AG04449 (cell line): ENCODE measurements around the gene RD3L.

ENCODE experiments used
- CTCF ChIA-PET: fragments of 350-600 bp; formaldehyde crosslinking; extraction: SDS; loops from one replicate; lab custom pipeline; 2021; ENCODE audit warnings: antibody characterized with exemption; lab: Yijun Ruan, JAX
- POLR2A ChIA-PET: fragments of 400-600, 350-600 bp; formaldehyde crosslinking; extraction: SDS; loops from one replicate; lab custom pipeline; 2020; ENCODE audit warnings: antibody characterized with exemption, inconsistent platforms; lab: Yijun Ruan, JAX
- DNase-seq: peaks from one replicate; pipeline ENCODE4 v3.0.0-alpha.2; 2010; ENCODE audit warnings: low read depth, low spot score
- H3K4me3 ChIP-seq: 2 replicates; pipeline ENCODE4 v1.5.1; 2011; ENCODE audit warnings: low read depth, mild to moderate bottlenecking, control low read depth, low read length
- TF ChIP-seq, protein P1 (sequence below): IDR thresholded peaks from one replicate; pipeline ENCODE4 v1.5.1; 2011; ENCODE audit warnings: mild to moderate bottlenecking, moderate library complexity, low read length, control low read depth, inconsistent platforms; ENCODE audit not compliant: insufficient read depth; ENCODE audit errors: missing control alignments

Gene RD3L

DNA sequence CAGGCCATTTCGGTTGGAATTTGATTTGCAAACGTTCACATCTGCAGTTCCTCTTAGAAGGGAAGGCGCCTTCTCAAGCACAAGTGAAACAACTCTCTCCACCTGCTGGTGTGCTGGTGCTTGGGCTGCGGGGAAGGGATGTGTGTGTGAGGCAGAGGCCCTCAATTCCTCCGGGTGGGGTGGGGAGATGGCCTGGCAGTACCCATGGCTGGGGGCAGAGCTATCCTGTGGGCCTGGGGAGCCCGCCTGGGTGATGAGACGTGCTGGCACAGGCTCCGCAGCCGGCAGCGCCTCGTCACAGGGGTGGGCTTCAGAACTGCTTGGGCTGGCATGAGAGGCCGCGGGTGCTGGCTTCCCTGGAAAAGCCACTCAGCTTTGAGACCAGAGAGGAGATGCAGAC, 43.0 kb downstream of the RD3L start:
- TF ChIP-seq, protein P1, sequence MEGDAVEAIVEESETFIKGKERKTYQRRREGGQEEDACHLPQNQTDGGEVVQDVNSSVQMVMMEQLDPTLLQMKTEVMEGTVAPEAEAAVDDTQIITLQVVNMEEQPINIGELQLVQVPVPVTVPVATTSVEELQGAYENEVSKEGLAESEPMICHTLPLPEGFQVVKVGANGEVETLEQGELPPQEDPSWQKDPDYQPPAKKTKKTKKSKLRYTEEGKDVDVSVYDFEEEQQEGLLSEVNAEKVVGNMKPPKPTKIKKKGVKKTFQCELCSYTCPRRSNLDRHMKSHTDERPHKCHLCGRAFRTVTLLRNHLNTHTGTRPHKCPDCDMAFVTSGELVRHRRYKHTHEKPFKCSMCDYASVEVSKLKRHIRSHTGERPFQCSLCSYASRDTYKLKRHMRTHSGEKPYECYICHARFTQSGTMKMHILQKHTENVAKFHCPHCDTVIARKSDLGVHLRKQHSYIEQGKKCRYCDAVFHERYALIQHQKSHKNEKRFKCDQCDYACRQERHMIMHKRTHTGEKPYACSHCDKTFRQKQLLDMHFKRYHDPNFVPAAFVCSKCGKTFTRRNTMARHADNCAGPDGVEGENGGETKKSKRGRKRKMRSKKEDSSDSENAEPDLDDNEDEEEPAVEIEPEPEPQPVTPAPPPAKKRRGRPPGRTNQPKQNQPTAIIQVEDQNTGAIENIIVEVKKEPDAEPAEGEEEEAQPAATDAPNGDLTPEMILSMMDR = no peak
- POLR2A ChIA-PET = no interaction called here
- no peak overlapping the region for H3K4me3 ChIP-seq
- CTCF ChIA-PET = interaction anchor here (1.4 to 2.5 kb wide), 2 partner anchors 12 to 20 kb away, joined by 3 to 12 read pairs; no protein-coding TSS in a partner anchor
- DNase-seq = no peak

DNA sequence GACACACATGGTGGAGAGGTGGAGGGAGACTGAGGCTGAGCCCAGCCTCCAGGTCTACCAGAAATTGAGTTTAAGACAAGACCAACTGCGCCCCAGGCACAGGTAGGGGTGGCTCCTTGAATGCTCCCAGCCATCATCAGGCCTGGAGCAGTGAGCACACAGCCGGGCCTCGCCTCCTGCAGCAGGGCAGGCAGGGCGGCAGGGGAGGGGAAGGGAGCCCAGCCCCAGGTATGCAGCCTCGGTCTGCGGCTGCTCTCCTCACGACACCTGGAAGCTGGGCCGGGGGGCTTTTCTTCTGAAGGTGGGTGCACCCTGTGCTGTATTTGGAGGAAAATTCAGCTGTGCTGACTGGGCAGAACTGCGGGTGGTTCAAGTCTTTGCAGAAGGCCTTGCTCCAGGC, 43.6 kb downstream of the RD3L start:
- no peak overlapping the region for H3K4me3 ChIP-seq
- CTCF ChIA-PET = interaction anchor here (1.4 kb wide), 1 partner anchor 11 kb away, joined by 3 read pairs; no protein-coding TSS in a partner anchor
- TF ChIP-seq, protein P1 = no peak
- POLR2A ChIA-PET = no interaction called here
- DNase-seq = no peak

DNA sequence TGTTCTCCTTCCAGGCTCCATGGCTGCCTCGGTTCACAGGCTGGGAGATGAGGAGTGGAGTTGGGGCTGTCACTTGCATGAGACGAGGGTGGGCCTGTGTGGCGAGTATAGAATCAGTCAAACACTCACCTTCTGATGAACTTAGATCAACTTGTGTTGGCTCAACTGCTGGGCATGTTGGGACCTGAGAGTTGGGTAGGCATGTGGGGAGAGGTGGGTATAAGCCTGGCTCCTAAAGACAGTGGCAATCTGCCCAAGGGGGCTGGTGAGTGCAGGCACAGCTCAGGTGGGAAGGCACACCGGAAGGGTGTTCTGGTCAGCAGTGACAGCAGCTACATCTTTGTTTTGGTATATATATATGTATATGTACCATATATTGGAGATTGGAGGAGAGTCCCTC, 44.1 kb downstream of the RD3L start:
- H3K4me3 ChIP-seq = no peak overlapping the region
- ChIA-PET CTCF (interaction anchor here (1.1 to 1.4 kb wide), 2 partner anchors 10 to 82 kb away, joined by 3 read pairs; no protein-coding TSS in a partner anchor), POLR2A (no interaction called here)
- TF ChIP-seq, protein P1 = no peak
- DNase-seq = no peak

DNA sequence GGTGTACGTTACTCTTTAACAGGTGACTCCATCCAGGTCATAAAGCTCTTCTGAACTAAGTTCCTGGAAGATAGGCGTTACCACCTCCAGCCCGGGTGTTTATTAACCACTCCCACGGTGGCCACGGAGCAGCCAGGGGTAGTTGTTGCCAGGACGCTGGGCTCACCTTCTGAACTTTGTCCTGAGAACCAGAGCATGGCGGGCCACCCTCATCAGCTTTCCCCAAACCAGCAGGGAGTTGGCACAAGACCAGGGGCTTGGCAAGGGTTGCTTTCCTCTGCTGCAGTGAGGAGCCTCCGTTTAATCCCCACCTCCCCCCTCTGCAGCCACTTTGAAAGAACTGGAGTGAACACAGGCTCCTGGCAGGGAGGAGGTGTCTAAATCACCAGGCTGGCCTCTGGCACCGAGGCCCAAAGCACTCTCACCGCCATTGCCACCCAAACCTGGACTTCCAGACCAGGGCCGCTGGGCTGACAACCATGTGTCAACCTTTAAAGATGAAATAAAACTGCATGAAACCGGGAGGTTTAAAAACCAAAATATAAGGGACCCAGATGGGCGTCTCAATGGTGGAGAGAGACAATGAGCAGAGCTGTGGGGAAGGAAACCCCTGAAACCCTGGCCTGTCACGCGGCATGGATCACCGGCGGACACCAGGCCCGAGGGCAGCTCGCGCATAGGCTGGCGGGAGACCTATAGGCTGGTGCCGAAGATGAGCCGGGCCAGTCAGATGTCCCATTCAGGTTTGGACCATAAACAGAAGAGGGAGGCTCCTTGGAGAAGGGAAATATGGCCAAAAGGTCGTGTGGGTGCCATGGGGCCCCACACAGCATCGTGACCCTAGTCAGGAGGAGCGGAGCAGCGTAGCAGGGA, 45.0 kb downstream of the RD3L start:
- ChIA-PET POLR2A (no interaction called here), CTCF (interaction anchor here (0.7 to 1.1 kb wide), 2 partner anchors 20 to 83 kb away, joined by 3 to 4 read pairs; no protein-coding TSS in a partner anchor)
- DNase-seq = no peak
- TF ChIP-seq, protein P1 = no peak
- H3K4me3 ChIP-seq = no peak overlapping the region

DNA sequence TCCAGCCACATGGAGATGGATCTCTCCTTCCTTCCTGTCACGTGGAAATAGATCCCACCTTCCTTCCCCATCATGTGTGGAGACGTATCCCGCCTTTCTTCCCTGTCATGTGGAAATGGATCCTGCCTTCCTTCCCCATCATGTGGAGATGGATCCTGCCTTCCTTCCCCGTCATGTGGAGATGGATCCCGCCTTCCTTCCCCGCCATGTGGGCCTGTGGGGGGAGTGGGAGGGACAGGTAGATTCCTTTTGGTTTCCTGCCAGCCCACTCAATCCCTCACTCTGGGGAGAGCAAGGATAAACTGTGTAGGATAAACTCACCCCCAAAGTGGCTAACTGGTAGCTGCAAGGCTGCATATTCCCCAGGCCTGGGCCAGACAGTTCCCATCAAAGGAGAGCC, 45.8 kb downstream of the RD3L start:
- DNase-seq = no peak
- H3K4me3 ChIP-seq = no peak overlapping the region
- ChIA-PET CTCF (interaction anchor here (0.7 kb wide), 1 partner anchor 21 kb away, joined by 4 read pairs; no protein-coding TSS in a partner anchor), POLR2A (no interaction called here)
- TF ChIP-seq, protein P1 = no peak

DNA sequence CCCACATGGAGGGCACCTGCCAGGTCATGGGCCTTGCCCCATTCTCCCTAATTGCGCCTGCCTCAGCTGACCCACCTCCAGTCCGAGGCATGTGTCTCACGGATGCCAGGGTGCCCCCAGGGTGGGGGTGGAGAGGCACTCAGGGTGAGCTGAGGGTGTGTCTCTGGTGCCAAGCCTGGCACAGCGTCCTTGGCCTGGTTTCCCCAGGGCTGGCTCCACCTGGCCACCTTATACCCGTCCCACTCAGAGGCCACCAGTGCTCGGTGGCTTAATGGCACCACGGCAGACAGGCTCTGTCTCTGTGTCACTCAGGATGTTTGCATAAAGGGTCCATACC, 47.6 kb downstream of the RD3L start:
- H3K4me3 ChIP-seq = no peak overlapping the region
- TF ChIP-seq, protein P1 = no peak
- ChIA-PET POLR2A (no interaction called here), CTCF (no interaction called here)
- DNase-seq = no peak
